GM23338 (cell line): Measurements from ENCODE around the gene CPNE5. TPM values are rescaled to one million over a fixed set of nuclear protein-coding genes. Genes with fewer than 3 reads are reported as not detected.

ENCODE experiments used
- ATAC-seq: fragments of 200-7000 bp; cut with Tn5 transposase; 3 replicates; pipeline ENCODE4 v1.9.1; 2020
- DNase-seq: peaks from one replicate; pipeline ENCODE4 v3.0.0-alpha.2; 2015; ENCODE audit warnings: low spot score
- H2AFZ ChIP-seq: fragments of 200-600 bp; sonication (generic); 2 replicates; pipeline ENCODE4 v1.8.0; 2016; ENCODE audit warnings: antibody characterized with exemption, mild to moderate bottlenecking, moderate library complexity
- H3F3A ChIP-seq: fragments of 200-600 bp; sonication (generic); replicated peaks from 2 replicates; pipeline ENCODE4 v1.8.0; 2017; ENCODE audit warnings: antibody characterized with exemption, mixed run types, low read depth
- H3K27ac ChIP-seq: fragments of 200-600 bp; sonication (generic); 2 replicates; pipeline ENCODE4 v1.6.1; 2016; ENCODE audit warnings: low read depth
- H3K27me3 ChIP-seq: fragments of 200-600 bp; sonication (generic); 2 replicates; pipeline ENCODE4 v1.8.0; 2016; ENCODE audit warnings: mild to moderate bottlenecking, mixed run types, moderate library complexity; ENCODE audit not compliant: insufficient read depth
- H3K36me3 ChIP-seq: fragments of 200-600 bp; sonication (generic); 2 replicates; pipeline ENCODE4 v1.8.0; 2016; ENCODE audit warnings: mild to moderate bottlenecking; ENCODE audit not compliant: insufficient read depth
- H3K4me1 ChIP-seq: fragments of 200-600 bp; sonication (generic); 2 replicates; pipeline ENCODE4 v1.8.0; 2016; ENCODE audit warnings: mild to moderate bottlenecking, moderate library complexity; ENCODE audit not compliant: insufficient read depth
- H3K4me2 ChIP-seq: fragments of 200-600 bp; sonication (generic); 2 replicates; pipeline ENCODE4 v1.7.1; 2017; ENCODE audit warnings: mixed run types
- H3K4me3 ChIP-seq: fragments of 200-600 bp; sonication (generic); 2 replicates; pipeline ENCODE4 v1.6.1; 2016; ENCODE audit warnings: mixed run types
- H3K79me2 ChIP-seq: fragments of 200-600 bp; sonication (generic); replicated peaks from 2 replicates; pipeline ENCODE4 v1.8.0; 2017; ENCODE audit warnings: mild to moderate bottlenecking; ENCODE audit not compliant: insufficient read depth
- H3K9me2 ChIP-seq: fragments of 200-600 bp; sonication (generic); 2 replicates; pipeline ENCODE4 v1.8.0; 2017; ENCODE audit not compliant: insufficient read depth
- H4K20me1 ChIP-seq: fragments of 200-600 bp; sonication (generic); replicated peaks from 2 replicates; pipeline ENCODE4 v1.8.0; 2017; ENCODE audit warnings: mild to moderate bottlenecking; ENCODE audit not compliant: insufficient read depth
- H3K27ac Mint-ChIP-seq: 2 replicates; pipeline ENCODE4 v1.8.0; 2020; ENCODE audit warnings: inconsistent platforms, mild to moderate bottlenecking, moderate library complexity, mixed read lengths
- H3K27me3 Mint-ChIP-seq: 3 replicates; pipeline ENCODE4 v1.8.0; 2022; ENCODE audit warnings: low read depth, mild to moderate bottlenecking, moderate library complexity, mixed read lengths, inconsistent platforms; ENCODE audit not compliant: insufficient read depth, poor library complexity
- H3K36me3 Mint-ChIP-seq: 3 replicates; pipeline ENCODE4 v1.8.0; 2021; ENCODE audit warnings: low read depth, mild to moderate bottlenecking, inconsistent platforms, moderate library complexity, mixed read lengths
- H3K4me1 Mint-ChIP-seq: 3 replicates; pipeline ENCODE4 v1.8.0; 2020; ENCODE audit warnings: mild to moderate bottlenecking, inconsistent platforms, mixed read lengths
- H3K4me3 Mint-ChIP-seq: 3 replicates; pipeline ENCODE4 v1.8.0; 2021; ENCODE audit warnings: moderate library complexity, mild to moderate bottlenecking, inconsistent platforms, mixed read lengths
- H3K9me3 Mint-ChIP-seq: 3 replicates; pipeline ENCODE4 v1.8.0; 2020; ENCODE audit warnings: moderate library complexity, mild to moderate bottlenecking, inconsistent platforms, mixed read lengths
- CTCF ChIP-seq, 2 experiments: fragments of 200-600 bp in 1 of 2; sonication (generic) in 1 of 2; conservative IDR thresholded peaks; 2 replicates each; pipeline versions ENCODE4 v1.5.1 to v1.6.1; 2016 to 2017; ENCODE audit warnings: antibody characterized with exemption in 2 of 2, low read depth in 2 of 2, mild to moderate bottlenecking in 2 of 2, moderate library complexity in 1 of 2
- EZH2 ChIP-seq: fragments of 200-600 bp; sonication (generic); IDR thresholded peaks from one replicate; pipeline ENCODE4 v1.8.0; 2017; ENCODE audit warnings: antibody characterized with exemption, mild to moderate bottlenecking, low read depth; ENCODE audit not compliant: unreplicated experiment
- JUNB ChIP-seq: IDR thresholded peaks from one replicate; pipeline ENCODE4 v1.6.1; 2016; ENCODE audit warnings: antibody characterized with exemption; ENCODE audit not compliant: unreplicated experiment
- POLR2AphosphoS5 ChIP-seq: IDR thresholded peaks from 2 replicates; pipeline ENCODE4 v1.6.1; 2016; ENCODE audit warnings: antibody characterized with exemption, low read depth
- REST ChIP-seq: IDR thresholded peaks from one replicate; pipeline ENCODE4 v1.6.1; 2018; ENCODE audit warnings: antibody characterized with exemption; ENCODE audit not compliant: unreplicated experiment
- ZNF462 ChIP-seq: fragments of 250-450 bp; sonication (Bioruptor Pico); IDR thresholded peaks from 2 replicates; pipeline ENCODE4 v1.5.0; 2020; ENCODE audit warnings: mild to moderate bottlenecking, moderate library complexity
- polyA plus RNA-seq: library from polyadenylated mRNA; unstranded; fragments of >200 nt; fragmentation: Nextera tagmentation; extraction: Ambion mirVana; gene quantifications from 2 replicates; pipeline ENCODE4 v1.2.1, GENCODE V29; 2016
- total RNA-seq: library from RNA; depleted of rRNA; stranded (reverse); fragments of >200 nt; shearing (Covaris generic); gene quantifications from 2 replicates; pipeline ENCODE4 v1.2.3, GENCODE V29; 2014

Gene CPNE5
- total and polyA plus RNA-seq, 2 experiments from 2014 or later: 0.14 to 0.42 TPM

- ATAC-seq (no peak), DNase-seq (no peak)
- peaks cover 6% of the 10 kb centered on the region for H3K27me3 Mint-ChIP-seq
- no peak overlapping the region for H3K27ac ChIP-seq
- no peaks in the 10 kb centered on the region for H3K79me2 ChIP-seq
- H3K4me1 Mint-ChIP-seq: peaks cover 29% of the 10 kb centered on the region
- no peak overlapping the region for H3K4me3 Mint-ChIP-seq
- no peak overlapping the region for H3K4me2 ChIP-seq
- H4K20me1 ChIP-seq: no peaks in the 10 kb centered on the region
- no peaks in the 10 kb centered on the region for H3K36me3 Mint-ChIP-seq
- no peak overlapping the region for H3K27ac Mint-ChIP-seq
- no peak overlapping the region for H2AFZ ChIP-seq
- no peaks in the 10 kb centered on the region for H3F3A ChIP-seq
- no peak for TF ChIP-seq REST
- no peak for TF ChIP-seq EZH2
- TF ChIP-seq CTCF (conservative IDR thresholded peaks at IDR 0.05; ENCODE audit: low read depth in 2 of 2): no peak
- no peak for TF ChIP-seq JUNB
- no peaks in the 10 kb centered on the region for H3K36me3 ChIP-seq
- no peaks in the 10 kb centered on the region for H3K9me3 Mint-ChIP-seq
- H3K4me3 ChIP-seq: no peak overlapping the region
- H3K27me3 ChIP-seq: no peaks in the 10 kb centered on the region
- peaks cover 11% of the 10 kb centered on the region; the same call in 1 of the 2 replicates for H3K4me1 ChIP-seq
- no peaks in the 10 kb centered on the region for H3K9me2 ChIP-seq
Measured at GRCh38 chr6:36824253-36824652, 15.0 kb downstream of the CPNE5 start.

DNA sequence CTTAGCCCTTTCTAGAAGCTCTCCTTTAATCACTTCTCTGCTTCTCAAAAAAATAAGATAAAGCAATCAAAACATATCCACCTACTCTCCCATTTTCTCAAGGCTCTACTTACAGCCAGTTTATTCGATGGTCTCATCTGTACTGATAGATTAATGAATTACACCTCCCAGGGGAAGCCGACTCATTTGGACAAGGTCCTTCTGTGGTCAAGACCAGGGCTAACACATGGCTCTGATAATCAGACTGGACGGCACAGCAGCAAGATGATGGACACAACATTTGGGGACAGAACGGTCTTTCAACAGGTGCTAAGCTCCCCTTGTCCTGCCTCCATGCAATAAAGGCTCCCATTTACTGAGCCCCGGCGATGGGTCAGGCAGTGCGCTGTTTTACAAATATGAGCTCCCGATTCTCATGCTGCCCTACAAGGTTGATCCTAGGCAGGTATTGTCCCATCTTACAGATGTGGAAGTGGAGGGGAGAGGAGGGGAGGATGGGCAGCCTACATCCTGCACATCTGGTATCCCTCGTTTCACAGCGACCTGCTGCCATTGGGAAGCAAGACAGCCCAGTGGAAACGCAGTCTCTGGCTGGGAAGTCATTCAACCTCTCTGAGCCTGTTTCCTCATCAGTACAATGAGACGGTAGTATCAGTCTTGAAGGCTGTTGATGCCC, 15.7 kb downstream of the CPNE5 start:
- ATAC-seq (no peak), DNase-seq (no peak)
- no peaks in the 10 kb centered on the region for H4K20me1 ChIP-seq
- H3K4me3 Mint-ChIP-seq: no peak overlapping the region
- no peaks in the 10 kb centered on the region for H3K36me3 ChIP-seq
- H3K27me3 Mint-ChIP-seq: peaks cover 6% of the 10 kb centered on the region
- no peaks in the 10 kb centered on the region for H3F3A ChIP-seq
- H3K36me3 Mint-ChIP-seq: no peaks in the 10 kb centered on the region
- H3K4me2 ChIP-seq: no peak overlapping the region
- no peak overlapping the region for H2AFZ ChIP-seq
- no peaks in the 10 kb centered on the region for H3K79me2 ChIP-seq
- H3K27ac Mint-ChIP-seq: no peak overlapping the region
- H3K4me3 ChIP-seq: no peak overlapping the region
- H3K27me3 ChIP-seq: no peaks in the 10 kb centered on the region
- H3K9me3 Mint-ChIP-seq: no peaks in the 10 kb centered on the region
- no peaks in the 10 kb centered on the region for H3K9me2 ChIP-seq
- peaks cover 29% of the 10 kb centered on the region for H3K4me1 Mint-ChIP-seq
- no peak overlapping the region for H3K27ac ChIP-seq
- peaks cover 11% of the 10 kb centered on the region; the same call in 1 of the 2 replicates for H3K4me1 ChIP-seq
- TF ChIP-seq CTCF (conservative IDR thresholded peaks at IDR 0.05; ENCODE audit: low read depth in 2 of 2): no peak
- TF ChIP-seq JUNB: no peak
- TF ChIP-seq POLR2AphosphoS5: no peak
- TF ChIP-seq ZNF462: no peak
